UCSD-AML1 (cell line): ENCODE data around the gene PRM1.
A peak's percentile ranks its signal among the peaks of the same experiment; 100 is the strongest.

Experiments used
- DNase-seq: peaks from one replicate; lab custom pipeline; 2025; ENCODE audit not compliant: unreplicated experiment; lab: John Stamatoyannopoulos, UW

Gene PRM1

DNA sequence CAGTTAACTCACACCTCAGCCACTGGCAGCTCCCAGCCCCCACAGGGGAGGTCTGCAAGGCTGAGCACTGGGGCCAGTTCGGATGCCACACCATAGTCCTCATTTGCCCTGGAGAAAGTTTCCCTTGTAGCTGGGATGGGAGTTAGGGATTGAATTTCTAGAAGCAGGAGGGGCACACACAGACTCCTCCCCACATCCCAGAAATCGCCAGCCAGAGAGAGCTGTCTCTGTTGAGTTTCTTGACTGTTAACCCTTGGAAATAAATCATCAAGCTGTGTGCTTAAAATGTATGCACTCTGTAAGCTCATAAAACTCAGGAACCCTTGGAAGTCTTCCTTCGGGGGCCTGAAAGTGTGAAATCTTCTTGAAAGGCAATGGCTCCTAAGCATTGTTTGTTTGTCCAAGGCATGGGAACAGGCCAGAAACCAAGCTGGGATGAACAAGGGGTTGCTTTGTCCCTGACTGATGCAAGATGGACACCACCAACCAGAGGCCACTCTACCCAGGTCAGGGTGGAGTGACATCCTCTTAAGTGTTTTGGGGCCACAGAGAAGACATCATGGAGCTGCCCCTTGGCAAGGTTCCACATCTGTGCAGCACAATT, 7.3 kb downstream of the PRM1 start:
- no peak for DNase-seq

GRCh38 chr16:11272921-11273720, 8.0 kb downstream of the PRM1 start, which contains the start of gene PRM3:
TSS of gene PRM3 (minus strand) at chr16:11273629. CDS start at chr16:11273595, 34 bp downstream.
- no peak for DNase-seq

- DNase-seq: no peak
These were observed 8.6 kb downstream of the PRM1 start for GRCh38 chr16:11272484-11272883.

GRCh38 chr16:11271610-11272009, 9.5 kb downstream of the PRM1 start:
- no peak for DNase-seq

DNA sequence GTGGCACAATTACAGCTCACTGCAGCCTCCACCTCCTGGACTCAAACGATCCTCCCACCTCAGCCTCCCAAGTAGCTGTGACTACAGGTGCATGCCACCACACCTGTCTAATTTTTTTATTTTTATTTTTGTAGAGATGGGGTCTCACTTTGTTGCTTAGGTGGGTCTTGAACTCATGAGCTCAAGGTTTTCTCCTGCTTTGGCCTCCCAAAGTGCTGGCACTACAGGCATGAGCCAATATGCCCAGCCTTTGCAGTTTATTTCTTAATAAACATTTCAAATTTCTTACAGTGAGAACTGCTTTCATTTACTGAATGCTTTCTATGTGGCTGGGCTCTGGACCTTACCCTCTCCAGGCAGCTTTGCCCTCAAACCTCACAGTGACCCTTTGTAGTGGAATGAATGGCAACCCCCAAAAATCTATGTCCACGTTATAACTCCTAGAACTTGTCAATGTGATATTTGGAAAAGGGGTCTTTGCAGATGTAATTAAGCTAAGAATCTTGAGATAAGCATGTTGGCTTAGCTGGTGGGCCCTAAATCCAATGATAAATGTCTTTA, 10.4 kb downstream of the PRM1 start:
- DNase-seq: no peak

GRCh38 chr16:11268921-11269375, 12.2 kb downstream of the PRM1 start, which contains the start of gene TNP2:
TSS of gene TNP2 (minus strand) at chr16:11269325. CDS start at chr16:11269262, 63 bp downstream.
- DNase-seq: no peak

GRCh38 chr16:11265124-11265523, 16.0 kb downstream of the PRM1 start:
- DNase-seq: no peak

DNA sequence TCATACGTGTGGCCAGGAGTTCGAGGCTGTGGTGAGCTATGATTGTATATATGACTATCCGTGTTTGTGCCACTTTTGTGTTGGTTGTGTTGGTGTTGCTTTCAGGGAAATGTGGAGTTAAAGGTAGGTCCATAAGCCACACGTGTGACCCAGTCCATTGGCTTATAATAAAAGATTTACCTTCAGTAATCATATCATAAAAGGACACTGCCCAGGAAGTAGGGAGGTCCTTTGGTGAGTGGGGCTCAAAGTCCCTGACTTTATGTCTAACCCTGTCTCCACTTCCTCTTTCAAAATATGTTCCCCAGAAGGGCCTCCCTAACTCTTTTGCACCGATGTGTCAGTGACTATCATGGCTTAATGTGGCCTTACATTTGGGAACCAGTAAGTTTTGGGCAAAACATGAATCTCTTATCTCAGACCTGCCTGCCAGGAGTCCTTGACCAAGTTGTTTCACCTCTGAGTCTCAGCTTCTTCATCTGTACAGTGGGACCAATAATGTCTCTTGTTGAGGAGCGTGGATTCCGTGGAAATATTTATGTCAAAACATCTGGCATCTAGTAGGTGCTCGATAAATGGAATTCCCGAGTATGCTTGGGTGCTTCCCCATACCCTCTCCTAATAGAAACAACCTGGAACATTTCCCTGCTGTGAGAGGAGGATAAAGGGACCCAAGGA, 16.8 kb downstream of the PRM1 start:
- no peak for DNase-seq

DNA sequence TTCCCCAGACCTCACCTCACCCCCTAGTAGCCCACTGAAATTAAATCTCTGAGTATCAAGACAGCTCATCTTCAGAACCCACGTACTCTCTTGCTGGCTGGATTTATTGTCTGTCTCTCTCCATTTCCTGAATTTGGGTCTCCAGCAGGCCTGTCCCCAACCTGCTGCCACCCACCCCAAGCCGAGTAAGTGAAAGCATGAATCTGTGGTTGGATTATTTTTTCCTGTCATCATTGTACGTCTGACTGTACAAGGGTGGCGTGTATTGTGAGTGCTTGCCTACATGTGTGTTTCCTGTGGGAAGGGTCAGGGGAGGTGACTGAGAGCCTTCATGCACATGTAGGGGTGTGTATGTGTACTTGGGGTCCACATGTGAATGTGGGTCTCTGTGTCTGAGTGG, 17.4 kb downstream of the PRM1 start:
- no peak for DNase-seq

DNA sequence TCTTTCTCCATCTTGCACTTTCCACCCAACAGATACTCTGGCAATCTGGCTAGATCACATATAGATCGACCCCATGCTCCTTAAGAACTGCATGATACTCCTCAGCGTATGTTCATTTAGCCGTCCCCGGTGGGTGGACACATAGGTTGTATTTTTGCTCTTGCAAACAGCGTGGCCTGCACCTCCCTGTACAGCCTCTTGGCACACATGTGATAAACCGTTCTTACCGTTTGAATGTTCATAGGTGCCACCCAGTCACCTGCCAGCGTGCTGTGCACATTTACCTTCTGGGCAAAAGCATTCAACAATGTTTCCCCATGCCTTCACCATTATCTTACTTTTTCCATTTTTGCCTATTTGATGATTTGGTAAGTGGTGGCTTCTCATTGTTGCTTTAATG, 18.2 kb downstream of the PRM1 start:
- DNase-seq: no peak

DNA sequence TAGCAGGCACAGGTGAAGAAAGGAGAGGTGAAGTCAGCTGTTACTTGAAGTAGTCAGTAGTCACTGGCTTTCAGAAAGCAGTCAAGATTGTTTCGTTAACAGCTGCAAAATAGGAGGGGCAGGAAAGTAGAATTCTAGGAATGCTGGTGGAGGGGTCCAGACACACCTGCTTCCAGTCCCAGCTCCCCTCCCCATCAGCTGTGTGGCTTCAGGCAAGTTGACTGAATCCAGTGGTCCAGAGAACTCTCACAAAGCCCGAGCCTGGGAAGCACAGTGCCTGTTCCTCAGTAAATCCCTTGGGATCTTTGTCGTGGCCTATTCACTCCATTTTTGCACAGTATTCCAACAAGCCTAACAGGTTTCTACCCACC, 20.5 kb downstream of the PRM1 start:
- no peak for DNase-seq

DNA sequence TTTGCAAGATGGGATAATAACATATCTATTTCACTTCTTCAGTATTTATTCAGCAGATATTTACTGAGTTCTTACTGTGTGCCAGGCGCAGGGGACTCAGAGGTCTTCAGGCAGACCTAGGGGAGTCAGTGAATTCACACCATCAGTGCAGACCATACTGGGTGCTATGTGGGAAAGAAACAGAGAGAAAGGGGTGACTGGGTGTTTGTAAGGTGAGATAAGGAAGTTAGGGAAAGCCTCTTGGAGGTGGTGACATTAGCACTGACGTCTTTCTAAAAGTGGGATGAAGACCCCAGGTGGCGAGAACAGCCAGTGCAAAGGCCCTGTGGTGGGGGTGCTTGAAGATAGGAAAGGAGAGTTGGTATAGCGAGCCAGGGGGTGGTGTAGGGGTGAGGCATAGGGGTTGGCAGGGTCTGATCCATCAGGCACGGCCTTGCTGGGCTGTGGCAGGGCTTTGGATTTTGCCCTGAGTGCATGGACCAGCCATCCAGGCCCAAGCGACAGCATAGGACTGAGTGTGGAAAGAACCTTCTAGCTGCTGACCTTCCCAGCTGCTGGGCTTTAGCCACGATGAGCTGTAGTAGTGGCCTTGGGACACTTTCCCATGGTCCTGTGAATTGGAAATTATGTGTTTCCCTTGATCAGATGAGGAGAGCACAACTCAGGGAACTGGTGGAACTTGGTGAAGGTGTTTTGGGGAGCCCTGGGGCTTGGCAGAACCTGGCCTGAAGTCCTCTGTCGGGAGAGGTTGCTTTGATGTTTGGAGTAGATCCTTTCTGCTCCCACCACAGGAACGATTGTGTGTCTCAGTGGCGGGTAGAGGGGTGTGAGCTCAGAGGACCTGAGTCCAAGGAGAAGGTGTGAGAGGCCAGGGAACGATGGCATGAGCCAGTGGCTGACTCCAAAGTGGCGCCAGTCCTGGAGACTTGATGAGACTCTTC, 21.2 kb downstream of the PRM1 start:
- no peak for DNase-seq

GRCh38 chr16:11258553-11259492, 22.3 kb downstream of the PRM1 start:
- DNase-seq: no peak

- DNase-seq: peak; percentile 75
These were observed 23.8 kb downstream of the PRM1 start for GRCh38 chr16:11257131-11257938.

DNA sequence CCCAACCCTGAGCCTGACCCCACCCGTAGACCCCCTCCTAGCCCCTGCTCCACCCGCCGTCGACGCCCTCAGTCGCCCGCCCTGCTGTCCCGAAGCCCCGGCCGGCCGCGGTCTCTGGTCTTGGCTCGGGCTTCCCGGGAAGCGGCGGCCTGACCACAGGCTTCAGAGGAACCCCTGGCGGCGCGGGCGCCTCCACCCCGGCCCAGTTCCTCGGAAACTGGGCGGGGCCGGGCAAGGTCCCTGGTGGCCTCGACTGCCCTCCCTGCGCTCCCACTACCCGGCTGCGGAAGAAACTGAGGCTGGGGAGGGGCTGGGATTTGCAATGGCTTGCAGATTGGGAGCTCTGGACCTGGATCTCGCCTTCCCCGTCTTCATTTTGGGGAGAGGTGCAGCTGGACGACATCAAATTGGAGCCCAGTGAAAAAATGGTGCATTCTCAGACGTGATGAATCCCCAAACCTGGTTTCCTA, 24.4 kb downstream of the PRM1 start:
- DNase-seq: peak; percentile 73

GRCh38 chr16:11255737-11256660, 25.1 kb downstream of the PRM1 start, which contains the start of gene SOCS1:
TSS of gene SOCS1 (minus strand) at chr16:11256204. CDS start at chr16:11255478, 726 bp downstream.
- DNase-seq: peak; percentile 90
